ENCODE measurements around the gene RASSF4.

RASSF4 gene

DNA sequence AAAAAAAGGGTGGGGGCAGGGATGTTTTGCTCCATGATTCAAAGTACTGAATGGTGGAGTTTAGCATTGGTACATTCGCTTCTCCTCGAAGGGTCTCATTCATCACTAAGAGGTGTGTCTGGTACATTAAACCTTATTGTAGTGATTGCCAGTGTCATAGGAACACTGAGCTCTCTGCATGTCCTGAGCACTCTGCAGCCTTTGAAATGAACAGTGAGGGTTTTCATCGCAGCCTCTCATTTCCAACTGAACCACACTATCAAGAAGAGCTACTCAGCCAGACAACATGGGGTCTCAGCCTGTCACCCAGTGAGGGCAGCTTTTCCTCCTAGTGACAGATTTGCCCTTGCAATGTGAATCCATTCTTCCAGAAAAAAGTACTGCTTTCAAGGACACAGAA is 26.6 kb downstream of the RASSF4 start:
- DNase-seq = no peak

DNA sequence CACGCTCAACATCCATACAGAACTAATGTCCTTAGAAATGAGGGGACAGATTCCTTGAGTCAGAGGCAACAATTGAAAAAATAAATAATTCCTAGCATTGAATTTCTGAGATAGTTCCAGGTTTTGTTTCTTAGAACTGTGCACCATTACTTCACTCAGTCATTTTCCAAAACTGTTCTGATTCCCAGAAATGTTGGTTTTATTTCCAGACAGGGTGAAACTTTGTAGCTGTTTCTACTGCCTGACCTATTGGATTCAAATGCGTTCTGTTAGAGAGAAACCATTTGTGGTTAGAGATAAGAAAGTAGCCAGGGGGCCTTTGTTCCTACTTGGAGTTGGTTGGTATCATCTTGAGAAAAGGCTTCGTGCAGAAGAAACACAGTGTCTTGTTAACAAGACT is 27.1 kb downstream of the RASSF4 start:
- no peak for DNase-seq

DNA sequence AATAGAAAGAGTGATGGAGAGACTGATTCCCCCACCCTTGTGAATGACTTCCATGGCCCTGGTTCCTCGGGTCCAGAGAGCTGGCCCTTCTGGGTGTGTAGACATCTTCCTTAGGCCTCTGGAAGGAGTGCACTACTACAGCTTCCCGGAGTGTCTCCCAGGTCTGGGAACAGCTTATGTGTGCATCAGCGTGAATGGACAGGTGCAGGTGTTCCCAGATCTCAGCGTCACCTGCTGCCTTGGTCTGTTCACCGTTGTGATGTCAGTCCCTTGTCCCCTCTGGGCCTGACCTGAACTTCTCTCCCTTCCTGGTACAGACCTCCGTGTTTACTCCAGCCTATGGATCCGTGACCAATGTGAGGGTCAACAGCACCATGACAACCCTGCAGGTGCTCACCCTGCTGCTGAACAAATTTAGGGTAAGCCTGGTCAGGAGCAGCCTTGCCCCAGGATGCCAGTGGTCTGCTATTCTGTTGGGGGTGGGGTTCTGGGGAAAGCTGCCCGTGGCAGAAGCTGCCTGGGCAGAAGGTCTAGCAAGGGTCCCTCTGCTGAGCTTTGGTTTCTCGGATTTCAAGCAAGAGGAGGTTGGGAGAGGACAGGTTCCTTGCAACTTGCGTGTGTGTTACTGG is 29.5 kb downstream of the RASSF4 start:
- no peak for DNase-seq

DNA sequence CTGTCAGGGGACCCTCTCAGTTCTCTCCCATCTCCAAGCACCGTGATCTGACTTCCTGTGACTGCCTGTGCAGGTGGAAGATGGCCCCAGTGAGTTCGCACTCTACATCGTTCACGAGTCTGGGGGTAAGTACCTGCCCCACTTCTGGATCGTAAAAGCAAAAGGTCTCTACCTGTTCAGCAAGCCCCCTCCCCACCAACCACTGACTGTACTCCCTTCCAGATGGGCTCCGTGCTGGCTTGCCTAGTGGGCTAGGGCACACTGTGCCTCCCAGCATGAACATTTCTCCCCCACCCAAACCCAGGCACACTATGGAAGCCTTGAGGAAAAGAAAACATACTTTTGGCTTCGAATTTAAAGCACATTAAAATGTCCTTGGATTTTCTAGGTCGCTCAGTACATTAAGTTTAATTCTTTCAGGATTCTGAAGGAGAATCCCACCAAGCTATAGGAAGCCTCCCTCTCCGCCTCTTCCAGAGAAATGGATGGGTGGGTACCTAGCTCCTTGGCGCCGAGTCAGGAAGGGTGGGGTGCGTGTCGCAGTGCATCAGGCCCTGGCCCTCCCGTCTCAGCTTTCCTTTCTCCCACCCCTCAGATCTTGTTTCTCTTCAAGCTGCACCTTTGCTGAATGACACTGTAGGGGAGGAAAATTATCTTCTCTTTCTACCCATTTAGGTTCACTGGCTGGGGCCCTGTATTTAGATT is 30.1 kb downstream of the RASSF4 start:
- no peak for DNase-seq

DNA sequence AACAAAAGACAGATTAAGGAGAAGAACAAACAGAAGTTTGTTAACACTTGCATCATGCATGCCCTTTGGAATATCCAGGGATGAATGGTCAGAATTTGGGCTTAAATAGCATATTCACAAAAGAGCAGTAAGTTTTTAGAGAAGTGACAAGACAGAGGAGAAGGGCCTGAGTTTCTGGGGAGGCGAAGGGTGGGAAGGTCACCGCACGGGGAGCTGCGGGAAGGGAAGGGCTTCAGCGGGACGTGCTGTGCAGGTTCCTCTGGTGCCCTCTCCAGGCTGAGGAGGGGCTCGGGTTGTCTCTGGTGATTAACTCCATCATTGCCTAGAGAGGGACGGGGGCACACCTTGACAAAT is 30.7 kb downstream of the RASSF4 start:
- no peak for DNase-seq

DNA sequence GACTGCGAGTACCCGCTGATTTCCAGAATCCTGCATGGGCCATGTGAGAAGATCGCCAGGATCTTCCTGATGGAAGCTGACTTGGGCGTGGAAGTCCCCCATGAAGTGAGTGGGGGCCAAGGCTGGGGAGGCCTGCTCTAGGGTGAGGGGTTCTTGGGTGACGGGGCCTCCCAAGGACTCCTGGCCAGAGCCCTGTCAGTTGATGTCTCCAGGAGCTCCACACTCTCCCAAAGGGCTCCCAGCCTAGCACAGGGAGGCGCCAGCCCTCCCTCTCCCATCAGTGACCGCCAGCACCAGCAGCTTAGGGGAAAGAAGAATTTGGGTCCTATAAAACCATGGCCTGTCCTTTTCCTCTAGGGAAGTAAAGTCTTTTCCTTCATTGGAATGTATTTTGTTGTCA is 31.4 kb downstream of the RASSF4 start:
- DNase-seq = no peak

DNA sequence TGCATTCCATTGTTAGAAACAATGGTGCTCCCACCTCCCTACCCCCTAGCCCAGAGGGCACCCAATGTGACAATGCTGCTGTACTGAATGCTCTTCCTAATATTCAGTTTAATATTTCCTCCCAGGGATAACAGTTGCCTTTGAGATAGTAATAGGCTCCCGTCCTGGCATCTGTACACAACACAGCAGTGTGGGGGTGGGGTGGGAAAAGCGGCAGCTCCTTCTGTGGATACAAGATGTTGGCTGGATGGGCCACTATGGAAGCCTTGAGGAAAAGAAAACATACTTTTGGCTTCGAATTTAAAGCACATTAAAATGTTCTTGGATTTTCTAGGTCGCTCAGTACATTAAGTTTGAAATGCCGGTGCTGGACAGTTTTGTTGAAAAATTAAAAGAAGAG is 32.0 kb downstream of the RASSF4 start:
- DNase-seq = peak in 1 of 56 donors; percentile 20

DNA sequence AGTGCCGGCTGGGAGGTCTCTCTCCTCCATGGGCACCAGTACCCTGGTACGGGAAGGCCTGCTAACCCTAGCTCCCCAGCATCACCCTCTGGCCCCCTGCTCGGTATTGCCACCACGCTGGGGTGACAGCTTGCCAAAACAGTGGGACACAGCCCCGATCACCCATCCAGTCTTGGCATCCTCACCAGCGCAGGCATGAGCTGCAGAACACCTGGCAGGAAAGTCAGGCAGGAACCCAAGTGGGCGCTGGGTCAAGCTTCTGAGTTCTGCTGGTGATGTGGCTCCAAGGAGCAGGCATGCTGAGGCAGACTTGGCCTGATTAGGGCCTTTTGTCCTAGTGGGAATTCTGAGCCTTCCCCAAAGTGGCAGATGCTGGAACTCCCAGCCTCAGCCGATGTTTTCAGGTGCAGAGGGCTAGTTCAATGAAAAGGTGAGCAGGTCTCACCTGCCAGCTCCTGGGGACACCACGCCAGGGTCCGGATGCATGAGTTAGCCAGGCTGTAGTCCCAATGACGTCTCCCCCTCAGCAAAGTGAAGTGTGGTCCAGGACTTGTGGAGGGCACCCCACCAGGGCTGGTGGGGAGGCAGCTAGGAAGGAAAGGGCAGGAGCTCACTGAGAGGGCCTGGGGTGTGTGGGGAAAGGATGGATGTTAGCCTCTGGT is 32.6 kb downstream of the RASSF4 start:
- no peak for DNase-seq

DNA sequence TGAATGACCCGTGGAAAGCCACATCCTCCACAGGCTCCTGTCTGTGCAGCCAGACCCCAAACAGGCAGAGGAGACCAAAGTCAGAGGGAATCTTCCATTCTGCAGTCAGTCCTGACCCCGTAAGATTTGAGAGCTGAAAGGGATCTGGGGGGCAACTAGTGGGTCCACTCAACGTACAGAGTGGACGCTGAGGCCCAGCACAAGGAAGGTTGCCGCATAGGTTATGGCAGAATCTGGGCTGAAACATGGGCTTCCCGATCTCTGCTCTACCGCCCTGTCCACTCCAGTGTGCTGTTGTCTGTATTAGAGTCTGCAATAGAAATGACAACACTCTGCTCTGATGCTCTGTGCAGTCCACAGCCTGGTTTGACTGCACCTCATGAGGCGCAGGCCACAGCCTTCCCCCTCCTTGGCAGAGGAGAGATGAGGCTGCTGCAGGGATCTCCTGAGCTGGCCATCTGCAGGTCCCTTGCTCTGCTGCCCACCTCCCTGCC is 33.2 kb downstream of the RASSF4 start:
- no peak for DNase-seq

DNA sequence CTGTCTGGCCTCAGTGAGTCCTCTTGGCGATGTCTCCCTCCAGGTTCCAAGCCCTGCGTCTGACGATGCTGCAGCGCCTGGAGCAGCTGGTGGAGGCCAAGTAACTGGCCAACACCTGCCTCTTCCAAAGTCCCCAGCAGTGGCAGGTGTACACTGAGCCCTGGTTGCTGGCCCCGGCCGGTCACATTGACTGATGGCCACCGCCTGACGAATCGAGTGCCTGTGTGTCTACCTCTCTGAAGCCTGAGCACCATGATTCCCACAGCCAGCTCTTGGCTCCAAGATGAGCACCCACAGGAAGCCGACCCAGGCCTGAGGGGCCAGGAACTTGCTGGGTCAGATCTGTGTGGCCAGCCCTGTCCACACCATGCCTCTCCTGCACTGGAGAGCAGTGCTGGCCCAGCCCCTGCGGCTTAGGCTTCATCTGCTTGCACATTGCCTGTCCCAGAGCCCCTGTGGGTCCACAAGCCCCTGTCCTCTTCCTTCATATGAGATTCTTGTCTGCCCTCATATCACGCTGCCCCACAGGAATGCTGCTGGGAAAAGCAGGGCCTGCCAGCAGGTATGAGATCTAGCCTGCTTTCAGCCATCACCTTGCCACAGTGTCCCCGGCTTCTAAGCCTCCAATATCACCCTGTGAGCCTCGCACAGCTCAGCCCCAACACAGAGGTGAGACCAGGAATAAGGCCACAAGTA is 33.8 kb downstream of the RASSF4 start:
- no peak for DNase-seq

DNA sequence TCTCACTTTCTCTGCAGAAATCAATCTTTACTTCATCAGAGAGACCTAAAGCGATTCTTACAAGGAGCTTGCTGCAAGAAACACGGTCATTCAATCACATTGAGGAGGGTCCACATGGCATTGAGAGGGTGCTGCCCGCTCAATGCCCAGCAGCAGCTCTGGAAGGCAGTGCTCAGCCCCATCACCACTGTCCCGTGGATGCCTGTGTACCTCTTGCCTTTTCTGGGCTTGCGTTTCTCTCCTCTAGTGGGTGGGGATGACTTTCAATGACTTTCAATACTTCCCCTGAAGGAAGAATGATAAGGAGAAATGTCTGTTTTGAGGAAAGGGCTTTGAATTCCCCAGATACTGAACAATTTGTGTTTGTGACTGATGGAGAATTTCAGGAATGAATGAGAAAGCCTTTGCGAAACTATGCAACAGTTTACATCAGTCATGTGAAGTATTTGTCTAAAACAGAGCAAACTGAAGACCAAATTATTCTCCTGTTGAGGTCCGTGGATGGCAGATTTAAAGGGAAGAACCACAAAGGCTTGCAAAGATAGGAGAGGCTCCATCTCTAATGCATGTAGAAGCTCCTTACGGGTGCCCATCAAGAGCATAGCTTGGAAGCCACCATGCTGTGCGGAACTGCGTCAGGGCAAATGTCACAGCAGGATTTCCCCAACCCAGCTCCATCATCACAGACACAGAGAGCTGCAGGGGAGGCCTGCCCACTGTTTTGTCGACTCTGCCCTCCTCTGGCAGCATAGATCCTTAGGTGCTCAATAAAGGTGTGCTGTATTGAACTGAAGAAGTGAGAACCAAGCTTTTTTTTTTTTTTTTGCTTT is 34.5 kb downstream of the RASSF4 start:
- DNase-seq = no peak

DNA sequence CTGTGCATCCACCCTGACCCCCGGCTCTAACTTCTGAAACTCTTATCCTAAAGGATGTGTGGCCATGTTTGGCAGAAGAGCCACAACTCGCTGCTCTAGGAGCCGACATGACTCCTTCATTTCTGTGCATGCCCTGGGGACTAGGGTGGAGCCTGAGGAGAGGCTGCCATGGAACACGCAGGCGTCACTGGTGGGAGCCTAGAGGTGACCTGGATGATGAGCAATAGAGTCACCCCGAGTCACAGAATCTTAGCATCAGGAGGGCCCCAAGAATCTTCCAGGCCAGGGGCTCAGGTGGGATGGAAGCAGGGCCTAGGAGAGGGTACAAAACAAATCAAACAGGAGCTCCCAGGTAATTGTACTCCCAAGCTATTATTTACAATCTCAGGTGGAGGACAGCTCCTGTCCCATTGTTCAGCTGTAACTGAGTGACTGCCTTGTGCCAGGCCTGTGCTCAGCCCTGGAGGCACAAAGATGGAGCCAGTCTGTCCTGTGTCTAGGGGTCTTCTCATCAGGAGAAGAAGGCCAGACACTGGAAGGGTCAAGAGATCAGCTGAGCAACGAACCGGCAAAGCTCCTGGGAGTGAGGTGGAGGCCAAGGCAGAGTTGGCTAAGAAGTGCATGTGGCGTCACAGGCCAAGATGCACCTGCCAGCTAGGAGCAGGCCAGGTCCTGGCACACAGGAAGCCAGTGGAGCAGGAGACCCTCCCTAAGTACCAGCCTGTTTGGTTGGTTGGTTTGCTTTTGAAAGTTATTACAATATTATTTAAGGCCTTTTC is 35.3 kb downstream of the RASSF4 start:
- no peak for DNase-seq

DNA sequence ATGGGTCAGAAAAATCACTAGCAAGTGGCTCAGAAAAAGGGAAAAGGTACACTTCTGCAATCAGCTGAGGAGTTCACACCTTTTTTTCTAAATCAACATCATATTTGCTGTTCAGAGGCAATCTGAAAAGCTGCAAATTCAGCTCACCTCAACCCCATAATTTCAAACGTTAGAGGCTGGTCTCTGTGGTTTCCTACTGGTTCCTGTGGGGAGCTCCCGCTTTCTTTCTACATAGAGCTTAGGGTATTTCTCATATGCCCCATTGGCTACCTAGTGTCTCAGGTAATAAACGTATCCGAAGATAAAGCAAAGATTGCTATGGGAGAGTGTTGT is 35.9 kb downstream of the RASSF4 start:
- DNase-seq = no peak

DNA sequence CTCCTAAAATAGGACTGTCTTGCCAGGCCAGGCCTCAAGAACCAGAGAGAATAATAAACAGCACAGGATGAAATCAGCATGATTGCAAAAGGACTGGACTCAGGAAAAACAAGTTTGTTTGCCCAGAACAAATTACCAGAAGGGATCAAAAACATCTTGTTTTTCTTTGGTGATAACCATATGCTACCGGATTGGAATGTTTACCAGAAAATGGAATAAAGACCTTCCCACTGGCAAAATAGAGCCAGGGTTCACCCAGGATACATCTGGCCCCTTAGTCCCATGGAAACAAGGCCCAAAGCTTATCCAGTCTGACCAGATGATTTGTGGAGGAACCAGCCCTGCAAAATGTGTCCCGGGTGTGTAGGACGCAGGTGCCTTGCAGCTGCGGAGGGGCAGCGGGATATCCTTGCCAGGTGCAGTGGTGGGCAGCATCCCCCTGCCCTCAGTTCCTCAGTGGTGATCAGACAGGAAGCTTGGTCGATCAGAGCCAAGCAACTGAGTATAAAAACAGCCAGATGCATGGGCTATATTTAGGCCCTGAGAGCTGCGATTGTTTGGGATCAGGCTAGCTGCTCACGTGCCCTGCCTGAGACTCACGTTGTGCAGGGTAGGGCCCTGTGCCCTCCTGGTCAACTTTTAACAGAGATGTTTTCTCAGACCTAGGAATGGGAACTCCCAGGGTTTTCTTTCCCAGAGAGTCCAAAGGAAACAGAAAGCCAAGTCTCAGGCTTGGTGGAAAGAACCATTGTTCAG is 36.5 kb downstream of the RASSF4 start:
- peak in 17 of 56 donors; percentile 20 to 62 (median 52) for DNase-seq

DNA sequence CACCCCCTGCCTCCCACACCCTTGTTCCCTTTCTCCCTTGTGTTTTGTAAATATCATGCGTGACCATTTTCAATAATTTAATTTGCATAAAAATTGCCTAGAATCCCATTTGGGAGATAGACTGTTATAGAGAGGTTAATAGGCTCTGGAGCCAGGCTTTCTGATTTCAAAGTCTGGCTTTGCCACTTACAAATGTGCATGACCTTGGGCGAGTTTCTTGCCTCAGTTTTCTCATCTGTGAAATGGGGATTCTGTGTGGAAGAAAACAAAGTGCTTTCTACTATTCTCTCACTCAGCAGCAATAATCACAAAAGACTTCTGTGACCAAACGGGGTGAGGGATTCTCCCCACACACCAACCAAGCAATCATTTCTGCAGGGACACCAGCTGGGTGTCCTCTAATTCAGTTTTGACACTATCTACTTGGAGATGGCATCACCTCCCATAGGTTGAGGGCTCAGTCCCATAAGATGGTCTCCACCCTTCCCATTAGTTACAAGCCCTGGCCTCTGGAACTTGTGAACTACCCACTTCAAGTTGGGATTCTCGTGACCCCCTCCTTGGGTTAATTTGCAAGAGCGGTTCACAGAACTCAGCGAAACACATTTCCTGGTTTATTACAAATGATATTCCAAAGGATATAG is 37.6 kb downstream of the RASSF4 start:
- no peak for DNase-seq

DNA sequence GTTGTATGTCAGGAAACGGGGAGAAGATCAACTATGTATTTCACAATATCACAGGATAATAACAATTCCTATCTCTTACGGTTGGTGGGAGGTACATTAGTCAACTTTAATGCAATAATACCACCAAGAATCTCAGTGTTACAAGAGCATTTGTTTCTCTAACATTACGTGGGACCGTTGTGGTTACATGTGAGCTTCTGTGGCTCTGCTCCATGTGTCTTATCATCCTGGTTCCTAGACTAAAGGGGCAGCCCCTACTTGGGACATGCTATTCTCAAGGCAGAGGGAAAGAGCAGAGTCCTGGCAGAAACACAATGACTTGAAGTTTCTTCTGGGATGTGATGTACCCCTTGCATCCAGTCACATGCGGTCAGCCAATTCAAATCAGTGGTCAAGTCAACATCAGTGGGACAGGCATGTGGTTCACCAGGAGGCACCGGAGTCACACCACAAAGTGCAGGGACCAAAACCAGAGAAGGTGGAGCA is 38.6 kb downstream of the RASSF4 start:
- no peak for DNase-seq

DNA sequence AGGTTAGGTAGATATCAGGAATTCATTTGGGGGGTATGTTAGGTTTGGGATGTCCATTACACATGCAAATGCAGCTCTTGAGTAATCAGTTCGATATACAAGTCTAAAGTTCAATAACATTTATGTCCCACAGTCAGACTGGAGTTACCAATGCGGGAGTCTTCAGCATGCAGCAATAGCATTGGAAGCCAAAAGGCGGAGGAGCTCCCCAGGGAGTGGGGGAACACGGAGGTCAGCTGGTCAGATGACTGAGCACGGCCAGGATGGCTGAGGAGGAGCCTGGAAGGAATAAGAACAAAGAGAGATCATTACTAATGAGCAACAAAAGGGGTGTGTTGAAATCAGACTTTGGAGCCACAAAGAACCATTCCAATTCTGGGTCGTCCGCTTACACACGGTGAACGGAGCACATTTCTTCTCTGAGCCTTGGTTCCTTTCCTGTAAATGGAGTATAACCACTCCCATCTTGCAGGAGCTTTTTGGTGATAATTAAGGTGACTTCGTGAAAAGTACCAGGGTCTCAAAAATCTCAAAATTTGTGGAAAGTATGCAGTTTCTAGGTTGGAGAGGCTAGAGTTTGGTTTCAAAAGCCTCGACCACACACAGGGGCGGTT is 40.6 kb downstream of the RASSF4 start:
- DNase-seq = peak in 1 of 56 donors; percentile 26

DNA sequence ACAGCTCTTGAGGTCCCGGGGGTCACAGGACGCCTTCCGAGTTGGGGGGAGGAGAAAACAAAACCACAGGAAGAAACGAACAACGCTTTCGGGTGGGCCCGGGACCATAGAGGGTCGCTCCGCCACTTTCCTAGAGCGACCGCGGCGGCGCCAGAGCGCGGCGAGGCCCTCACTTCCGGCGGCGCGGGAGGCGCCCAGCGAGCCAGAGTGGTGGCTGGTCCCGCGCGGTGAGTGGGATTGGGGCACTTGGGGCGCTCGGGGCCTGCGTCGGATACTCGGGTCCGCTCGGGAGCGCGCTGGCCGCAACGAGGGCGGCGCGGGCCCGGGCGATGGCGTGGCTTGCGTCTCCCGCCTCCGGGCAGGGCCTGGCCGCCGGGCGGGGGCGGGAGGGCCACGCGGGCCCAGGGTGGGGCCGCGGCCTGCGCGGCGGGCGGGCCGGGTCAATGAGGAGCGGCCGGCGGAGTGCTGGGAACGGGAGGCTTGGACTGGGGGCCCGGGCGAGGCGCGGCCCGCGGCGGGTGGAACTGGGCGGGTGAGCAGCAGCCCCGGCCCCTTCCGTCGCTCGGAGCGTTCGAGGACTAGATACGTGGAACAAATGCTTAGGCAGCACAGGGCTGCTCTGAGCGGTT is 41.3 kb downstream of the RASSF4 start, which contains the start of gene ZNF22:
TSS of gene ZNF22 (plus strand) at position 172 of the 629 bp plus-strand sequence. CDS start 2,446 bp downstream, outside the sequence.
- DNase-seq = peak in 38 of 56 donors; percentile 31 to 84 (median 62)
